Gastroesophageal sphincter (tissue), 4 donors: ENCODE data around the gene PAXX. TPM values are rescaled to one million over a fixed set of nuclear protein-coding genes. Genes with fewer than 3 reads are reported as not detected.

ENCODE experiments used
- ATAC-seq: fragments of 150-250 bp; one replicate; pipeline ENCODE4 v1.9.1; 2016; ENCODE audit warnings: mild to moderate bottlenecking, moderate library complexity
- H3K27ac ChIP-seq, 4 donors: fragments of 200-600 bp; sonication (generic) in 3 of 4; 1 replicate in 3 of 4; 2 replicates in 1 of 4; pipeline ENCODE4 v1.5.1; 2016 to 2019
- H3K27me3 ChIP-seq: fragments of 200-600 bp; sonication (generic); one replicate; pipeline ENCODE4 v1.5.1; 2019
- H3K36me3 ChIP-seq, 2 donors: fragments of 200-600 bp; sonication (generic); one replicate each; pipeline ENCODE4 v1.5.1; 2019; ENCODE audit warnings: control low read depth in 1 of 2
- H3K4me1 ChIP-seq, 3 donors: fragments of 200-600 bp; sonication (generic); 1 replicate in 2 of 3; 2 replicates in 1 of 3; pipeline ENCODE4 v1.5.1; 2016 to 2019; ENCODE audit warnings: control low read depth in 2 of 3
- H3K4me3 ChIP-seq, 2 donors: fragments of 200-600 bp; sonication (generic); one replicate each; pipeline ENCODE4 v1.5.1; 2019; ENCODE audit warnings: mild to moderate bottlenecking in 1 of 2, moderate library complexity in 1 of 2
- H3K9me3 ChIP-seq, 3 donors: fragments of 200-600 bp; sonication (generic); one replicate each; pipeline ENCODE4 v1.5.1; 2017 to 2019; ENCODE audit warnings: control low read depth in 2 of 3
- EP300 ChIP-seq: sonication (generic); formaldehyde crosslinking; IDR thresholded peaks from one replicate; pipeline ENCODE4 v1.6.1; 2017; ENCODE audit warnings: antibody characterized with exemption, mild to moderate bottlenecking
- POLR2A ChIP-seq, 2 donors: fragments of 450-650 bp; IDR thresholded peaks; one replicate each; pipeline ENCODE4 v1.6.1; 2017; ENCODE audit warnings: antibody characterized with exemption in 2 of 2, mild to moderate bottlenecking in 2 of 2, moderate library complexity in 1 of 2
- POLR2AphosphoS5 ChIP-seq: sonication (generic); formaldehyde crosslinking; IDR thresholded peaks from one replicate; pipeline ENCODE4 v1.6.1; 2017; ENCODE audit warnings: antibody characterized with exemption
- WGBS, 2 donors: methylation state at CpG; one replicate each; pipeline ENCODE4 v1.1.5; 2018; ENCODE audit warnings: low coverage in 1 of 2; 5-methylcytosine and 5-hydroxymethylcytosine counted together
- total RNA-seq, 4 donors: library from RNA; depleted of rRNA; stranded (reverse); fragments of >200 nt; gene quantifications; one replicate each; pipeline ENCODE4 v1.1.0, GENCODE V29; 2016
- TF ChIP-seq, protein P1 (sequence below), 4 experiments: fragments of 200-600 bp in 2 of 4; fragments of 450-650 bp in 2 of 4; sonication (generic) in 1 of 4; IDR thresholded peaks; one replicate each; pipeline ENCODE4 v1.5.1; 2017 to 2019; ENCODE audit warnings: antibody characterized with exemption in 4 of 4, mild to moderate bottlenecking in 2 of 4, moderate library complexity in 2 of 4

PAXX gene
- total RNA-seq, 4 donors from 2014 or later: 24.2 to 42.6 (median 36.1) TPM

DNA sequence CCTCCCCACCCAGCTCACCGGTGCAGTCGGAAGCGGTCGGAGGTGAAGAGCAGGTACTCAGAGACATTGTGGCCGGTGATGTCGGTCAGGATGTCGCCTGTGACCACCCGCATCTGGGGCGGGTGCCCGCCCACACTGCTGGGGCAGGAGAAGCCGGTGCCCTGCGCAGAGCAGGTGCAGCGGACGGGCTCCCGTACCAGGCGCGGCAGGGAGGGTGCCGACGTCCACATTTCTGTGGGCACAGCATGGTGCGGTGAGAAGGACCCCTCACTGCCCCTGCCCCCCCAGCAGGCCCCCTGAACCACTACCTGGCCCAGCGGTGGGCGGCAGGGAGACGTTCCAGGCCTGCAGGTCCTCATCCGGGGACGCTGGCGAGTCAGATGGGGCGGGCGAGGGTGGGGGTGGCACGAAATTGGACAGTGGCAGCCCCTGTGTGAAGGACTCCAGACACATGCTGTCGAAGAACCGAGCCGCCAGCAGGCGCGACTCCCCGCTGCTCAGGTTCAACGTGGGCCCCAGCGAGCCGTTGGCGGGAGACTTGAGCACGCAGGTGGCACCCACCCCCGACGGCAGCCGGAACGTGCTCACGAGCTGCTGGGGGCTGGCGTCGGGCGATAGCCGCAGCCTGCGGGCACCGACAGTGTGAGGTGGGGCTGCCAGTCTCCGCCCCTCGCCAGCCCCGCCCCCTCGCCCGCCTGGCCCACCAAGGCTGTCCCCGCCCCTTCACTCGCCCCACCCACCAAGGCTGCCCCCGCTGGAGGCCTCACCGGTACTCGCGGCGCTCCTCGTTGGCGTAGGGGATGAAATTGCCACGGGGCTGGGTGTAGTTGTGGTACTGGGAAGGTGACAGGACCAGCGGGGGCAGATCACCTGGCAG lies 20.7 kb downstream of the PAXX start:
- H3K36me3 ChIP-seq: peaks cover 0 to 100% of the 10 kb centered on the region in 2 donors
- no peak overlapping the region for H3K27ac ChIP-seq
- ATAC-seq: no peak
- H3K4me3 ChIP-seq: no peak overlapping the region
- H3K27me3 ChIP-seq: no peaks in the 10 kb centered on the region
- H3K4me1 ChIP-seq: peaks cover 0 to 3% (median 0%) of the 10 kb centered on the region in 3 donors
- WGBS, 2 donors: 52 to 90% methylated on average over 2 to 4 of the region's 67 CpGs
- no peaks in the 10 kb centered on the region for H3K9me3 ChIP-seq
- no peak for TF ChIP-seq EP300

- WGBS, 2 donors: no CpG with 5 or more reads among the region's 20 CpGs
- no peaks in the 10 kb centered on the region for H3K4me1 ChIP-seq
- no peaks in the 10 kb centered on the region for H3K27me3 ChIP-seq
- no peak overlapping the region for H3K27ac ChIP-seq
- no peak for ATAC-seq
- H3K4me3 ChIP-seq: no peak overlapping the region
- TF ChIP-seq POLR2A (IDR thresholded peaks at IDR 0.05) (no peak), POLR2AphosphoS5 (no peak)
- TF ChIP-seq, protein P1, sequence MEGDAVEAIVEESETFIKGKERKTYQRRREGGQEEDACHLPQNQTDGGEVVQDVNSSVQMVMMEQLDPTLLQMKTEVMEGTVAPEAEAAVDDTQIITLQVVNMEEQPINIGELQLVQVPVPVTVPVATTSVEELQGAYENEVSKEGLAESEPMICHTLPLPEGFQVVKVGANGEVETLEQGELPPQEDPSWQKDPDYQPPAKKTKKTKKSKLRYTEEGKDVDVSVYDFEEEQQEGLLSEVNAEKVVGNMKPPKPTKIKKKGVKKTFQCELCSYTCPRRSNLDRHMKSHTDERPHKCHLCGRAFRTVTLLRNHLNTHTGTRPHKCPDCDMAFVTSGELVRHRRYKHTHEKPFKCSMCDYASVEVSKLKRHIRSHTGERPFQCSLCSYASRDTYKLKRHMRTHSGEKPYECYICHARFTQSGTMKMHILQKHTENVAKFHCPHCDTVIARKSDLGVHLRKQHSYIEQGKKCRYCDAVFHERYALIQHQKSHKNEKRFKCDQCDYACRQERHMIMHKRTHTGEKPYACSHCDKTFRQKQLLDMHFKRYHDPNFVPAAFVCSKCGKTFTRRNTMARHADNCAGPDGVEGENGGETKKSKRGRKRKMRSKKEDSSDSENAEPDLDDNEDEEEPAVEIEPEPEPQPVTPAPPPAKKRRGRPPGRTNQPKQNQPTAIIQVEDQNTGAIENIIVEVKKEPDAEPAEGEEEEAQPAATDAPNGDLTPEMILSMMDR (IDR thresholded peaks at IDR 0.05): no peak
- peaks cover 0 to 100% of the 10 kb centered on the region in 2 donors for H3K36me3 ChIP-seq
- no peaks in the 10 kb centered on the region for H3K9me3 ChIP-seq
Measured at GRCh38 chr9:137013571-137013940, 21.3 kb downstream of the PAXX start.

DNA sequence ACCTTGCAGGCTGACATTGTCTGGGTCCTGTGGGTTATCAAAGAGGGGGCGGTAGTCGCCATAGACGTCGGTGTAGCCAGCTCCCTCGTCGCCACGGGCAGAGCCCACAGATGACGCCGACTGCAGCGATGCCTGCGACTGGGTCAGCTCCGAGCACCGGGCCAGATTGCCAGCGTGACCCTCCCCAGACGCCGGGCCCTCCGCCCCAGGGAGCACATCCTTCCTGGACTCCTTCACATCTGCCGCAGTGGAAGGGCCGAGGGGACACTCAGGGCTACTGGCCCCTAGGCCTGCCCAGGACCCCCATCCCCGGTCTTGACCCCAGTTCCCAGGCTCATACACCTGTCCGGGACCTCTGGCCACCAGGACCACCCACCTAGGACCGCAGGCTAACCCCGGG lies 21.9 kb downstream of the PAXX start:
- H3K27ac ChIP-seq: no peak overlapping the region
- H3K27me3 ChIP-seq: no peaks in the 10 kb centered on the region
- peaks cover 0 to 100% of the 10 kb centered on the region in 2 donors for H3K36me3 ChIP-seq
- no peak for ATAC-seq
- H3K4me1 ChIP-seq: no peaks in the 10 kb centered on the region
- no peak overlapping the region for H3K4me3 ChIP-seq
- TF ChIP-seq POLR2AphosphoS5: no peak
- TF ChIP-seq, protein P1 (IDR thresholded peaks at IDR 0.05): no peak
- TF ChIP-seq POLR2A (IDR thresholded peaks at IDR 0.05): no peak
- TF ChIP-seq EP300: no peak
- H3K9me3 ChIP-seq: no peaks in the 10 kb centered on the region
- WGBS, 2 donors: no CpG with 5 or more reads among the region's 23 CpGs

DNA sequence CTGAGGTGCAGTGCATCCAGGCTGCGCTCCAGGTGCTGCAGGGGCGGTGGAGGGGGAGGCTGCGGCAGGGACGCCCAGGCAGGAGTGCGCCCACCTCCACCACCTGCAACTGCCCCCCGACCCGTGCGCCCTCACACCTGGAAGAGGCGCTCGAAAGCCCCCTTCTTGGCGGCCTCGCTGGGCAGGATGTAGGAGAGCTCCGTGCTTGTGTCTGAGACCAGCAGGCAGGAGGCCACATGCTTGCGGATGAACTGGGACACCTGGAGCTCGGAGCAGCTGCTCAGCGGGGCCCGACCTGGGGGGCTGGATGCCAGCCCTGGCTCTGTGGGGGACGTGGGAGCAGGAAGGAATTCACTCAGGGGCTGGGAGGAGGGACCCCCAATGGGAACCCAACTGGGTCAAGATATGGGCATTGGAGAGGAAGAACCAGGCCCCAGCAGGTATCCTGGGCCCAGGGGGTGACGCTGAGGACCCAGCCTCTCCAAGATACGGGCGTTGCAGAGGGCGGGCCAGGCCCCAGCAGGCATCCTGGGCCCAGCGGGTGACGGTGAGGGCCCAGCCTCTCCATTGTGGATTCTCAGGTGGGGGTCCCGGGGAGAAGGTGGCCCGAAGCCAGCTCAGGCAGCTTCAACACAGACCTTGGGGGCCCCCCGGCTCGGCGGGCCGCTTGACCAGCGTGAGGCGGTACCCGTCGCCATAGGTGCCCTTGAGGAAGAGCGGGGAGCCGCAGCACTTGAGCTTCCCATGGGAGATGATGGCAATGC lies 22.7 kb downstream of the PAXX start:
- H3K9me3 ChIP-seq: no peaks in the 10 kb centered on the region
- H3K4me3 ChIP-seq: no peak overlapping the region
- TF ChIP-seq POLR2AphosphoS5 (no peak), POLR2A (IDR thresholded peaks at IDR 0.05) (no peak)
- TF ChIP-seq, protein P1 (IDR thresholded peaks at IDR 0.05): no peak
- H3K4me1 ChIP-seq: no peaks in the 10 kb centered on the region
- H3K27ac ChIP-seq: no peak overlapping the region
- H3K27me3 ChIP-seq: no peaks in the 10 kb centered on the region
- ATAC-seq: no peak
- peaks cover 0 to 98% of the 10 kb centered on the region in 2 donors for H3K36me3 ChIP-seq
- no CpG with 5 or more reads among the region's 36 CpGs for WGBS, 2 donors

GRCh38 chr9:137015540-137015930 lies 23.3 kb downstream of the PAXX start:
- H3K4me3 ChIP-seq: no peak overlapping the region
- TF ChIP-seq POLR2AphosphoS5 (no peak), POLR2A (IDR thresholded peaks at IDR 0.05) (no peak)
- 100% methylated on average over 14 of the region's 25 CpGs; no CpG with 5 or more reads in 1 of the 2 donors for WGBS, 2 donors
- no peaks in the 10 kb centered on the region for H3K27me3 ChIP-seq
- no peaks in the 10 kb centered on the region for H3K4me1 ChIP-seq
- no peak overlapping the region for H3K27ac ChIP-seq
- no peak for ATAC-seq
- H3K9me3 ChIP-seq: no peaks in the 10 kb centered on the region
- peaks cover 0 to 98% of the 10 kb centered on the region in 2 donors for H3K36me3 ChIP-seq
